Left lung (tissue), 10 donors: ENCODE data around the gene YWHAE. TPM values are rescaled to one million over a fixed set of nuclear protein-coding genes. Genes with fewer than 3 reads are reported as not detected.

Experiments used
- ATAC-seq: fragments of 200-7000 bp; cut with Tn5 transposase; one replicate; pipeline ENCODE4 v1.9.1; 2020; ENCODE audit warnings: moderate library complexity
- DNase-seq, 4 donors: peaks; one replicate each; pipeline ENCODE4 v3.0.0-alpha.2; 2013 to 2020
- H3K27ac ChIP-seq, 2 donors: fragments of 200-600 bp; sonication (generic) in 1 of 2; one replicate each; pipeline versions ENCODE4 v1.5.0 to v1.8.0; 2020 to 2021
- H3K27me3 ChIP-seq, 2 donors: fragments of 200-600 bp; sonication (generic) in 1 of 2; one replicate each; pipeline versions ENCODE4 v1.5.0 to v1.8.0; 2020 to 2021
- H3K36me3 ChIP-seq, 2 donors: fragments of 200-600 bp; sonication (generic) in 1 of 2; one replicate each; pipeline versions ENCODE4 v1.5.0 to v1.8.0; 2020 to 2021
- H3K4me1 ChIP-seq, 2 donors: fragments of 200-600 bp; one replicate each; pipeline ENCODE4 v1.8.0; 2021
- H3K4me3 ChIP-seq, 2 donors: fragments of 200-600 bp; sonication (generic) in 1 of 2; one replicate each; pipeline versions ENCODE4 v1.5.0 to v1.8.0; 2020 to 2021; ENCODE audit warnings: mild to moderate bottlenecking in 1 of 2
- H3K9me3 ChIP-seq, 2 donors: fragments of 200-600 bp; sonication (generic) in 1 of 2; one replicate each; pipeline versions ENCODE4 v1.5.0 to v1.8.0; 2020 to 2021
- intact Hi-C, 2 donors: fragments of 100-400 bp; cut with DNase I; formaldehyde crosslinking; loops; one replicate each; pipeline versions ENCODE4 v1.11.2 to v1.14.2; 2022
- polyA plus RNA-seq, 6 donors: library from polyadenylated mRNA; unstranded; fragments of 120-200 nt; gene quantifications; one replicate each; pipeline ENCODE4 v1.2.1, GENCODE V29; 2013; ENCODE audit not compliant: insufficient read length in 6 of 6
- total RNA-seq, 2 donors: library from RNA; stranded (reverse); fragmentation: NEBNext Ultra II Directional; extraction: Animal tissue kit (Norgen Biotek cat#: 25700); gene quantifications; one replicate each; pipeline ENCODE4 v1.2.1, GENCODE V29; 2021
- TF ChIP-seq, protein P1 (sequence below), 2 donors: fragments of 200-600 bp; sonication (generic) in 1 of 2; IDR thresholded peaks; one replicate each; pipeline versions ENCODE4 v1.5.0 to v1.8.0; 2021; ENCODE audit warnings: antibody characterized with exemption in 2 of 2
- donor health status: DM: no; HTN: yes; CAD: no.
- donor health status: DM: no; HTN: no; CAD: no.

The YWHAE gene
- total and polyA plus RNA-seq, 8 donors: 437 to 933 (median 780) TPM

DNA sequence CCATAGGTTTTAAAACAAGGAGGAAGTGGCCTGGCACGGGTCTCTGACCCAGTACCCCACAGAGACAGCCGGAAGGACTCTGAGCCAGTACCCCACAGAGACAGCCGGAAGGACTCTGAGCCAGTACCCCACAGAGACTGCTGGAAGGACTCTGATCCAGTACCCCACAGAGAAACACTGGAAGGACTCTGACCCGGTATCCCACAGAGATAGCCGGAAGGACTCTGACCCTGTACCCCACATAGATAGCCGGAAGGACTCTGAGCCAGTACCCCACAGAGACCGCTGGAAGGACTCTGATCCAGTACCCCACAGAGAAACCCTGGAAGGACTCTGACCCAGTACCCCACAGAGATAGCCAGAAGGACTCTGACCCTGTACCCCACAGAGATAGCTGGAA lies 71.6 kb downstream of the YWHAE start:
- no peak for ATAC-seq
- TF ChIP-seq, protein P1, sequence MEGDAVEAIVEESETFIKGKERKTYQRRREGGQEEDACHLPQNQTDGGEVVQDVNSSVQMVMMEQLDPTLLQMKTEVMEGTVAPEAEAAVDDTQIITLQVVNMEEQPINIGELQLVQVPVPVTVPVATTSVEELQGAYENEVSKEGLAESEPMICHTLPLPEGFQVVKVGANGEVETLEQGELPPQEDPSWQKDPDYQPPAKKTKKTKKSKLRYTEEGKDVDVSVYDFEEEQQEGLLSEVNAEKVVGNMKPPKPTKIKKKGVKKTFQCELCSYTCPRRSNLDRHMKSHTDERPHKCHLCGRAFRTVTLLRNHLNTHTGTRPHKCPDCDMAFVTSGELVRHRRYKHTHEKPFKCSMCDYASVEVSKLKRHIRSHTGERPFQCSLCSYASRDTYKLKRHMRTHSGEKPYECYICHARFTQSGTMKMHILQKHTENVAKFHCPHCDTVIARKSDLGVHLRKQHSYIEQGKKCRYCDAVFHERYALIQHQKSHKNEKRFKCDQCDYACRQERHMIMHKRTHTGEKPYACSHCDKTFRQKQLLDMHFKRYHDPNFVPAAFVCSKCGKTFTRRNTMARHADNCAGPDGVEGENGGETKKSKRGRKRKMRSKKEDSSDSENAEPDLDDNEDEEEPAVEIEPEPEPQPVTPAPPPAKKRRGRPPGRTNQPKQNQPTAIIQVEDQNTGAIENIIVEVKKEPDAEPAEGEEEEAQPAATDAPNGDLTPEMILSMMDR (IDR thresholded peaks at IDR 0.05): no peak
- H3K36me3 ChIP-seq: no peaks in the 10 kb centered on the region
- no peak overlapping the region for H3K27ac ChIP-seq
- H3K27me3 ChIP-seq: peaks cover 0 to 6% of the 10 kb centered on the region in 2 donors
- no peak for DNase-seq
- no peaks in the 10 kb centered on the region for H3K9me3 ChIP-seq
- no peaks in the 10 kb centered on the region for H3K4me1 ChIP-seq
- no peak overlapping the region for H3K4me3 ChIP-seq
- intact Hi-C loops: no loop called here

DNA sequence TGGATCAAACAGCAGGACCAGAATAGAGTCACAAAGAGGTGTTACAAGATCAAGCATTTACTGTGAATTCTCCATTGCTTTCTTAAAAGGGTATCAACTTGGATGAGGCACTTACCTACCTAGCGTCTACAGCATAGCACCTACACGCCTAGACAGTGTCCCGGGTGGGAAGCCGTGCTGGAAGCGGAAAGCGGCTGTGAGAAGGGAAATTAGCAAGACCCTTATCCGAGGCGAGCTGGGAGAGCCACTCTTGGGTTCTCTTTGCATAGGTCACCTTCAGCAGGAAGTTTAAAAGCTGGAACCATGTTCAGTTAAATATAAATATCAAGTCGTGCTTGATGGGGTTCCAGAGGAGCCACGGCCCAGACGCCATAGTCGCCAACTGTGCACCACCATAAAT lies 74.3 kb downstream of the YWHAE start:
- intact Hi-C loops: no loop called here

DNA sequence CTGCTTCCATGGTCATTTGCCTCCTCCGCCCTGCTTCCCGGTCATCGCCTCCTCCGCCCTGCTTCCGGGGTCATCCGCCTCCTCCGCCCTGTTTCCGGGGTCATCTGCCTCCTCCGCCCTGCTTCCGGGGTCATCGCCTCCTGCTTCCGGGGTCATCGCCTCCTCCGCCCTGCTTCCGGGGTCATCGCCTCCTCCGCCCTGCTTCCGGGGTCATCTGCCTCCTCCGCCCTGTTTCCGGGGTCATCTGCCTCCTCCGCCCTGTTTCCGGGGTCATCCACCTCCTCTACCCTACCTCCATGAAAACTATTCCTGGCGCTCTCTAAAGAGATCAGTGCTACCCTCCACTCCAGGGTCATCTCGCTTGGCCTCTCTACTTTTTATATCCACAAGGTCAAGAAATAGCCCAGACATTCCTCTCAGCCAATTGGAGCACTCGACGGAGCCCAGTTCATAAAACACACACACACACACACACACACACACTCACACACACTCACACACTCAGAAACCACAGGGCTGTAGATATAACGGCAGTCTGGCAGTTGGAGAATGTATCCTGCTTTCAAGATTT lies 75.7 kb downstream of the YWHAE start:
- ATAC-seq (peak; percentile 19), DNase-seq (no peak)
- Histone ChIP-seq H3K9me3 (no peaks in the 10 kb centered on the region), H3K4me1 (no peaks in the 10 kb centered on the region), H3K27ac (no peak overlapping the region), H3K4me3 (no peak overlapping the region), H3K27me3 (peaks cover 0 to 6% of the 10 kb centered on the region in 2 donors), H3K36me3 (no peaks in the 10 kb centered on the region)
- TF ChIP-seq, protein P1 (IDR thresholded peaks at IDR 0.05): no peak
- intact Hi-C loops: no loop called here

More for the DNA sequence above, 74.3 kb downstream of the YWHAE start:
- TF ChIP-seq, protein P1 (IDR thresholded peaks at IDR 0.05): no peak
- Histone ChIP-seq H3K9me3 (no peaks in the 10 kb centered on the region), H3K27ac (no peak overlapping the region), H3K4me3 (no peak overlapping the region), H3K36me3 (no peaks in the 10 kb centered on the region), H3K4me1 (no peaks in the 10 kb centered on the region), H3K27me3 (peaks cover 0 to 6% of the 10 kb centered on the region in 2 donors)
- peak in 1 of 4 donors; percentile 37 for DNase-seq
- ATAC-seq: no peak

DNA sequence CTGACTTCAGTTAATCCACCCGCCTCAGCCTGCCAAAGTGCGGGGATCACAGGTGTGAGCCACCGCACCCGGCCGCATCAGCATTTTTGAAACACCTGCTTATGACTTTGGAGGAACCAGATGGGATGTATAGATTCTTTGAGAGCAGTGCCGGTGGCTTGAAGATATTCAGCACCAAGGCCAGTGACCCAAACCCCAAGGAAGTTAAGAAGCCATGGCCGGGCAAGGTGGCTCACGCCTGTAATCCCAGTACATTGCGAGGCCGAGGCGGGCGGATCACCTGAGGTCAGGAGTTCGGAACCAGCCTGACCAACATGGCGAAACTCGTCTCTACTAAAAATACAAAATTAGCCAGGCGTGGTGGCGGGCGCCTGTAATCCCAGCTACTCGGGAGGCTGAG lies 76.7 kb downstream of the YWHAE start:
- ATAC-seq: no peak
- no peak overlapping the region for H3K27ac ChIP-seq
- TF ChIP-seq, protein P1 (IDR thresholded peaks at IDR 0.05): no peak
- peak in 1 of 4 donors; percentile 51 for DNase-seq
- peaks cover 0 to 12% of the 10 kb centered on the region in 2 donors for H3K27me3 ChIP-seq
- intact Hi-C loops: no loop called here
- H3K9me3 ChIP-seq: no peaks in the 10 kb centered on the region
- no peak overlapping the region for H3K4me3 ChIP-seq
- no peaks in the 10 kb centered on the region for H3K36me3 ChIP-seq
- no peaks in the 10 kb centered on the region for H3K4me1 ChIP-seq

DNA sequence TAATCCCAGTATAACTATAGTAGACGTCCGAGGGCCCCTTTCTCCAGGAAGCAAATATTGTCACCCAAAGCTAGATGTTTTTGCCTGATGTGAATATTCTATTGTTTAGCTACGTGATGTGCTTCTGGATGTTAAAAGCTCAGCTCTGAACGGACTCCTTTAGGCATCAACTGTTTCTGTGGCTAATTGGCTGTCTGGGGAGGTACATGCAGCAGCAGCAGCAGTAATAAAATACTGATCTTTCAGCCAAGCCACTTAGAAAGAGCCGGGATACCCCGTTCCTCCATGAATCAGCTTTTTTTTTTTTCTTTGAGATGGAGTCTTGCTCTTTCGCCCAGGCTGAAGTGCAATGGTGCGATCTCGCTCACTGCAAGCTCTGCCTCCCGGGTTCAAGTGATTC lies 77.5 kb downstream of the YWHAE start:
- no peaks in the 10 kb centered on the region for H3K9me3 ChIP-seq
- intact Hi-C loops: no loop called here
- H3K27ac ChIP-seq: no peak overlapping the region
- no peaks in the 10 kb centered on the region for H3K36me3 ChIP-seq
- no peaks in the 10 kb centered on the region for H3K4me1 ChIP-seq
- H3K27me3 ChIP-seq: peaks cover 0 to 14% of the 10 kb centered on the region in 2 donors
- TF ChIP-seq, protein P1 (IDR thresholded peaks at IDR 0.05): no peak
- DNase-seq (peak in 1 of 4 donors; percentile 7), ATAC-seq (no peak)
- no peak overlapping the region for H3K4me3 ChIP-seq
